ENCODE measurements around the gene DHRS7B. TPM values are rescaled to one million over a fixed set of nuclear protein-coding genes. Genes with fewer than 3 reads are reported as not detected.
"Not testable (repeated sequence)": the region's sequence is repeated elsewhere in the genome, so short reads cannot be mapped to it uniquely, and the experiment has no call there.

The DHRS7B gene
- total and polyA plus RNA-seq, 8 donors: 7.3 to 30.4 (median 12.8) TPM

- WGBS, 2 donors: 85 to 97% methylated on average over 3 of the region's 3 CpGs
- H3K4me1 ChIP-seq: peaks cover 0 to 7% (median 4%) of the 10 kb centered on the region in 3 donors
- no peak overlapping the region for H3K27ac ChIP-seq
- no peaks in the 10 kb centered on the region for H3K36me3 ChIP-seq
- no peak for TF ChIP-seq CTCF (IDR thresholded peaks at IDR 0.05)
- no peaks in the 10 kb centered on the region for H3K27me3 ChIP-seq
- ATAC-seq (no peak), DNase-seq (no peak), FAIRE-seq (no peak)
- intact Hi-C loops (cut with DNase I): no loop called here
- no peaks in the 10 kb centered on the region for H3K9me3 ChIP-seq
- H3K4me3 ChIP-seq: no peak overlapping the region
Observed at GRCh38 chr17:21218831-21219380, 92.1 kb downstream of the DHRS7B start.

- ATAC-seq (no peak), DNase-seq (no peak), FAIRE-seq (no peak)
- no peak for TF ChIP-seq CTCF (IDR thresholded peaks at IDR 0.05)
- 91 to 93% methylated on average over 6 of the region's 6 CpGs for whole genome bisulfite sequencing, 2 donors
- Histone ChIP-seq H3K9me3 (no peaks in the 10 kb centered on the region), H3K36me3 (no peaks in the 10 kb centered on the region), H3K27me3 (no peaks in the 10 kb centered on the region), H3K4me3 (no peak overlapping the region), H3K4me1 (no peaks in the 10 kb centered on the region), H3K27ac (no peak overlapping the region)
- intact Hi-C loops (cut with DNase I): no loop called here
Observed at GRCh38 chr17:21223086-21223485, 96.3 kb downstream of the DHRS7B start.

GRCh38 chr17:21227277-21227676 is 100.5 kb downstream of the DHRS7B start:
- H3K36me3 ChIP-seq; H3K27ac ChIP-seq; ATAC-seq; H3K9me3 ChIP-seq; H3K4me1 ChIP-seq; H3K27me3 ChIP-seq; H3K4me3 ChIP-seq; intact Hi-C loops (cut with DNase I); FAIRE-seq; DNase-seq: not testable (repeated sequence)
- WGBS, 2 donors: 85 to 89% methylated on average over 11 of the region's 11 CpGs

- no peaks in the 10 kb centered on the region for H3K4me1 ChIP-seq
- H3K27ac ChIP-seq: no peak overlapping the region
- H3K27me3 ChIP-seq: no peaks in the 10 kb centered on the region
- H3K9me3 ChIP-seq: no peaks in the 10 kb centered on the region
- no peak overlapping the region for H3K4me3 ChIP-seq
- DNase-seq (no peak), ATAC-seq (peak in 1 of 4 donors; percentile 12), FAIRE-seq (no peak)
- WGBS, 2 donors: 66 to 78% methylated on average over 4 of the region's 4 CpGs
- no peaks in the 10 kb centered on the region for H3K36me3 ChIP-seq
- no peak for TF ChIP-seq CTCF (IDR thresholded peaks at IDR 0.05)
- intact Hi-C loops (cut with DNase I): no loop called here
Observed at GRCh38 chr17:21228111-21228510, 101.3 kb downstream of the DHRS7B start.

- Histone ChIP-seq H3K4me3 (no peak overlapping the region), H3K27ac (no peak overlapping the region), H3K27me3 (no peaks in the 10 kb centered on the region), H3K36me3 (no peaks in the 10 kb centered on the region), H3K4me1 (no peaks in the 10 kb centered on the region), H3K9me3 (no peaks in the 10 kb centered on the region)
- TF ChIP-seq CTCF (IDR thresholded peaks at IDR 0.05): no peak
- FAIRE-seq (no peak), ATAC-seq (no peak), DNase-seq (no peak)
- intact Hi-C loops (cut with DNase I): no loop called here
- 94 to 96% methylated on average over 2 of the region's 2 CpGs for WGBS, 2 donors
Observed at GRCh38 chr17:21228845-21229244, 102.1 kb downstream of the DHRS7B start.

Data from pancreas (tissue), 10 donors.